Breast epithelium (tissue), 4 donors: Measurements from ENCODE around the gene GNAZ. TPM values are rescaled to one million over a fixed set of nuclear protein-coding genes. Genes with fewer than 3 reads are reported as not detected.

Source experiments
- DNase-seq, 2 donors: peaks; one replicate each; pipeline ENCODE4 v3.0.0-alpha.2; 2019; ENCODE audit warnings: low spot score in 2 of 2
- H3K27ac ChIP-seq, 2 donors: fragments of 200-600 bp; sonication (generic) in 1 of 2; one replicate each; pipeline ENCODE4 v1.5.1; 2016 to 2019; ENCODE audit warnings: mild to moderate bottlenecking in 1 of 2
- H3K27me3 ChIP-seq, 2 donors: fragments of 200-600 bp; sonication (generic) in 1 of 2; one replicate each; pipeline versions ENCODE4 v1.5.1 to v1.6.0; 2017 to 2019; ENCODE audit warnings: control low read depth in 1 of 2, mild to moderate bottlenecking in 1 of 2
- H3K36me3 ChIP-seq: fragments of 200-600 bp; one replicate; pipeline ENCODE4 v1.5.1; 2019
- H3K4me1 ChIP-seq, 2 donors: fragments of 200-600 bp; sonication (generic); one replicate each; pipeline ENCODE4 v1.5.1; 2016 to 2019; ENCODE audit warnings: control low read depth in 1 of 2
- H3K4me3 ChIP-seq, 3 donors: fragments of 200-600 bp; sonication (generic); 1 replicate in 2 of 3; 2 replicates in 1 of 3; pipeline ENCODE4 v1.5.1; 2016 to 2019; ENCODE audit warnings: mild to moderate bottlenecking in 3 of 3, moderate library complexity in 2 of 3
- H3K9me3 ChIP-seq, 2 donors: fragments of 200-600 bp; sonication (generic) in 1 of 2; one replicate each; pipeline ENCODE4 v1.5.1; 2016 to 2019; ENCODE audit warnings: control low read depth in 1 of 2
- POLR2A ChIP-seq: fragments of 450-650 bp; IDR thresholded peaks from one replicate; pipeline ENCODE4 v1.6.1; 2016; ENCODE audit warnings: antibody characterized with exemption, mild to moderate bottlenecking, moderate library complexity
- POLR2AphosphoS5 ChIP-seq, 3 donors: sonication (generic); formaldehyde crosslinking; IDR thresholded peaks; one replicate each; pipeline ENCODE4 v1.6.1; 2017; ENCODE audit warnings: antibody characterized with exemption in 3 of 3
- intact Hi-C: fragments of 100-400 bp; cut with DNase I; formaldehyde crosslinking; loops from one replicate; pipeline ENCODE4 v1.15.1; 2023; ENCODE audit warnings: low total_unique reads
- total RNA-seq, 3 donors: library from RNA; depleted of rRNA; stranded (reverse); fragments of >200 nt; gene quantifications; one replicate each; pipeline ENCODE4 v1.1.0, GENCODE V29; 2016
- TF ChIP-seq, protein P1 (sequence below), 3 donors: fragments of 450-650 bp; IDR thresholded peaks; one replicate each; pipeline ENCODE4 v1.5.1; 2016 to 2017; ENCODE audit warnings: antibody characterized with exemption in 3 of 3, mild to moderate bottlenecking in 3 of 3, moderate library complexity in 3 of 3

GNAZ gene
- total RNA-seq, 3 donors from 2014 or later = 5.0 to 15.7 (median 5.3) TPM

DNA sequence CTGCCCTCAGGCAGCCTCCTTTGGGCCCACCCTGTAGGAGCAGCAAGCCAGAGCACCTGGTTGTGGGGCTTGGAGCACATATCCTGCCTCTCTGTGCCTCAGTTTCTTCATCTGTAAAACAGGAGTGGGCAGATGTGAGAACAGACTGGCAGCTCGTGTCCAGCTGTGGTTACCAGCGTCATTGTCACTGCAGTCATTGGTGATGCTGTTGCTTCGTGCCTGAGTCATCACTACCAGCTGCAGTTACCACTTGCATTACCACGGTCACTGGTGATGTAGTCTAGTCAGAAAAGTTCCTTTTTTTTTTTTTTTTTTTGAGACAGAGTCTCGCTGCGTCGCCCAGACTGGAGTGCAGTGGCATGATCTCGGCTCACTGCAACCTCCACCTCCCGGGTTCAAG, 51.1 kb downstream of the GNAZ start:
- intact Hi-C loops = loop anchor here (5.0 kb wide), 1 partner anchor 159 kb away; no protein-coding TSS in a partner anchor

DNA sequence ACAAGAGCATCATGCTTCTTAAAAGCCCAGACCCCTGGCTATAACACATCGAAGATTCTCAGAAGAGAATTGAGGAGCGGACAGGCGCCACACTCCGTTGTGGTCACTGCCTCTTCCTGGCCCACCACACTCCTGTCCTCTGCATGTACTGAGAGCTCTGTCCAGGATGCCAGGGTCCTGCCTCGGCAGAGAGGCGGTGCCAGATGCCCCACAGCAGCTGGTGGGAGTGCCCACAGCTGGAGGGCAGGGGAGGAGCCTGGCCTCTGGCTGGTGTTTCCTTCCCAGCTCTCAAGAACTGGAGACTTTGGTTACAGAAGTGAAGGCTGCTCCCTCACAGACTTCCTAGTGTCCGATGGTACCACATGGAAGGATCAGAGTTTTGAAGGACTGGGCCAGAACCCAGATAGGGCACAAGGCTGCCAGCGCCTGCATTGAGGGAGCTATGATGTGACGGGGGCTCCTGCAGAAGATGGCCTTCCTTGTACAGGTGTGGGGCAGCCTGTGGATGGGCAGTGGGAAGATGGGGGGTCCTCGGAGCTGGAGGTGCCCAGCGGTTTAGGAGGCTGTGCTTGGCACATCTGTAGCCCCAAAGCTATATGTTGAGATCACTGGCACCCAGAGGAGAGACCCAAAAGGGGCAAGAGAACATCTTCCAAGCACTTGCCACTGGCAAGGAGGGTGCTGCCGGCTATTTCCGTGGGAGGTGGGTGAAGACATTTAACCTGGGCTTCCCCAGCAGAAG, 52.1 kb downstream of the GNAZ start:
- H3K27ac ChIP-seq = no peak overlapping the region
- H3K4me3 ChIP-seq = no peak overlapping the region
- H3K36me3 ChIP-seq = no peaks in the 10 kb centered on the region
- no peaks in the 10 kb centered on the region for H3K9me3 ChIP-seq
- no peak for DNase-seq
- TF ChIP-seq, protein P1, sequence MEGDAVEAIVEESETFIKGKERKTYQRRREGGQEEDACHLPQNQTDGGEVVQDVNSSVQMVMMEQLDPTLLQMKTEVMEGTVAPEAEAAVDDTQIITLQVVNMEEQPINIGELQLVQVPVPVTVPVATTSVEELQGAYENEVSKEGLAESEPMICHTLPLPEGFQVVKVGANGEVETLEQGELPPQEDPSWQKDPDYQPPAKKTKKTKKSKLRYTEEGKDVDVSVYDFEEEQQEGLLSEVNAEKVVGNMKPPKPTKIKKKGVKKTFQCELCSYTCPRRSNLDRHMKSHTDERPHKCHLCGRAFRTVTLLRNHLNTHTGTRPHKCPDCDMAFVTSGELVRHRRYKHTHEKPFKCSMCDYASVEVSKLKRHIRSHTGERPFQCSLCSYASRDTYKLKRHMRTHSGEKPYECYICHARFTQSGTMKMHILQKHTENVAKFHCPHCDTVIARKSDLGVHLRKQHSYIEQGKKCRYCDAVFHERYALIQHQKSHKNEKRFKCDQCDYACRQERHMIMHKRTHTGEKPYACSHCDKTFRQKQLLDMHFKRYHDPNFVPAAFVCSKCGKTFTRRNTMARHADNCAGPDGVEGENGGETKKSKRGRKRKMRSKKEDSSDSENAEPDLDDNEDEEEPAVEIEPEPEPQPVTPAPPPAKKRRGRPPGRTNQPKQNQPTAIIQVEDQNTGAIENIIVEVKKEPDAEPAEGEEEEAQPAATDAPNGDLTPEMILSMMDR (IDR thresholded peaks at IDR 0.05) = no peak
- TF ChIP-seq POLR2AphosphoS5 (IDR thresholded peaks at IDR 0.05) (no peak), POLR2A (no peak)
- H3K4me1 ChIP-seq = no peaks in the 10 kb centered on the region
- intact Hi-C loops = loop anchor here (5.0 kb wide), 1 partner anchor 160 kb away; no protein-coding TSS in a partner anchor
- H3K27me3 ChIP-seq = no peaks in the 10 kb centered on the region

More for the DNA sequence above, 51.1 kb downstream of the GNAZ start:
- no peak overlapping the region for H3K27ac ChIP-seq
- no peak overlapping the region for H3K4me3 ChIP-seq
- no peaks in the 10 kb centered on the region for H3K36me3 ChIP-seq
- no peaks in the 10 kb centered on the region for H3K27me3 ChIP-seq
- no peaks in the 10 kb centered on the region for H3K9me3 ChIP-seq
- DNase-seq = no peak
- H3K4me1 ChIP-seq = no peaks in the 10 kb centered on the region
- TF ChIP-seq POLR2AphosphoS5 (IDR thresholded peaks at IDR 0.05) (no peak), POLR2A (no peak)
- TF ChIP-seq, protein P1 (IDR thresholded peaks at IDR 0.05) = no peak

DNA sequence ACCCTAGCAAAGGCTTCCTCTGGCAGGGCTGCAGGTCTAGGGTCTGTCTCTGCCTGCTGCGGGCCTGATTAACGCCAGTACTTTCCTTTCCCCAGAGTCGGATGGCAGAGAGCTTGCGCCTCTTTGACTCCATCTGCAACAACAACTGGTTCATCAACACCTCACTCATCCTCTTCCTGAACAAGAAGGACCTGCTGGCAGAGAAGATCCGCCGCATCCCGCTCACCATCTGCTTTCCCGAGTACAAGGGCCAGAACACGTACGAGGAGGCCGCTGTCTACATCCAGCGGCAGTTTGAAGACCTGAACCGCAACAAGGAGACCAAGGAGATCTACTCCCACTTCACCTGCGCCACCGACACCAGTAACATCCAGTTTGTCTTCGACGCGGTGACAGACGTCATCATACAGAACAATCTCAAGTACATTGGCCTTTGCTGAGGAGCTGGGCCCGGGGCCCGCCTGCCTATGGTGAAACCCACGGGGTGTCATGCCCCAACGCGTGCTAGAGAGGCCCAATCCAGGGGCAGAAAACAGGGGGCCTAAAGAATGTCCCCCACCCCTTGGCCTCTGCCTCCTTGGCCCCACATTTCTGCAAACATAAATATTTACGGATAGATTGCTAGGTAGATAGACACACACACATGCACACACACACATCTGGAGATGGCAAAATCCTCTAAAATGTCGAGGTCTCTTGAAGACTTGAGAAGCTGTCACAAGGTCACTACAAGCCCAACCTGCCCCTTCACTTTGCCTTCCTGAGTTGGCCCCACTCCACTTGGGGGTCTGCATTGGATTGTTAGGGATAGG, 52.9 kb downstream of the GNAZ start:
- Histone ChIP-seq H3K4me3 (no peak overlapping the region), H3K9me3 (no peaks in the 10 kb centered on the region), H3K4me1 (no peaks in the 10 kb centered on the region), H3K36me3 (no peaks in the 10 kb centered on the region), H3K27ac (no peak overlapping the region), H3K27me3 (no peaks in the 10 kb centered on the region)
- intact Hi-C loops = loop anchor here (5.0 kb wide), 1 partner anchor 161 kb away; no protein-coding TSS in a partner anchor
- TF ChIP-seq POLR2AphosphoS5 (IDR thresholded peaks at IDR 0.05) (no peak), POLR2A (no peak)
- TF ChIP-seq, protein P1 (IDR thresholded peaks at IDR 0.05) = no peak
- no peak for DNase-seq

DNA sequence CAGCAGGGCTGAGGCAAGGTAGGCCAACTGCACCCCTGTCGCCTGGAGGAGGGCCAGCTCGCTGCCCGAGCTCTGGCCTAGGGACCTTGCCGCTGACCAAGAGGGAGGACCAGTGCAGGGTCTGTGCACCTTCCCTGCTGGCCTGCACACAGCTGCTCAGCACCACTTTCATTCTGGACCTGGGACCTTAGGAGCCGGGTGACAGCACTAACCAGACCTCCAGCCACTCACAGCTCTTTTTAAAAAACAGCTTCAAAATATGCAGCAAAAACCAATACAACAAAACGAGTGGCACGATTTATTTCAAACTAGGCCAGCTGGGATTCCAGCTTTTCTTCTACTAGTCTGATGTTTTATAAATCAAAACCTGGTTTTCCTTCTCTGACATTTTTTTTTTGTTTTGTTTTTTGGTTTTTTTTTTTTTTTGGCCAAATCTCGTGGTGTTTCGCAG, 53.5 kb downstream of the GNAZ start:
- Histone ChIP-seq H3K4me3 (no peak overlapping the region), H3K36me3 (no peaks in the 10 kb centered on the region), H3K27me3 (no peaks in the 10 kb centered on the region), H3K9me3 (no peaks in the 10 kb centered on the region), H3K27ac (no peak overlapping the region), H3K4me1 (no peaks in the 10 kb centered on the region)
- TF ChIP-seq, protein P1 (IDR thresholded peaks at IDR 0.05) = no peak
- no peak for TF ChIP-seq POLR2AphosphoS5 (IDR thresholded peaks at IDR 0.05)
- TF ChIP-seq POLR2A = no peak
- no peak for DNase-seq
- intact Hi-C loops = loop anchor here (5.0 kb wide), 1 partner anchor 162 kb away; no protein-coding TSS in a partner anchor
